Panc1 (cell line): Measurements from ENCODE around the gene MSI2. TPM values are rescaled to one million over a fixed set of nuclear protein-coding genes. Genes with fewer than 3 reads are reported as not detected.

Source experiments
- ATAC-seq: fragments of 200-7000 bp; cut with Tn5 transposase; 2 replicates; pipeline ENCODE4 v1.9.1; 2020; ENCODE audit warnings: mild to moderate bottlenecking, moderate library complexity
- BruUV-seq: library from RNA; stranded (reverse); fragments of 400-500 nt; replicated peaks from 2 replicates; lab custom pipeline; 2021; lab: Mats Ljungman, UMichigan
- CTCF ChIA-PET: fragments of 300-600 bp; sonication (Branson Sonifier 250); formaldehyde crosslinking; loops from one replicate; lab custom pipeline; 2022; ENCODE audit warnings: antibody characterized with exemption; lab: Charles Lee
- POLR2A ChIA-PET: fragments of 300-600 bp; sonication (Branson Sonifier 250); formaldehyde crosslinking; loops from one replicate; lab custom pipeline; 2022; ENCODE audit warnings: antibody characterized with exemption; lab: Charles Lee
- DNase-seq: peaks from one replicate; pipeline ENCODE4 v3.0.0-alpha.2; 2010; ENCODE audit warnings: low read depth, low spot score
- H3K27ac ChIP-seq: 2 replicates; pipeline ENCODE4 v1.5.1; 2011; ENCODE audit warnings: mild to moderate bottlenecking, low read length, inconsistent platforms
- H3K27me3 ChIP-seq: fragments of 200-500 bp; sonication (Bioruptor generic); 2 replicates; pipeline ENCODE4 v1.6.0; 2014; ENCODE audit warnings: low read length, inconsistent platforms; ENCODE audit not compliant: control insufficient read depth, insufficient read depth
- H3K36me3 ChIP-seq: fragments of 200-500 bp; sonication (Bioruptor generic); 2 replicates; pipeline ENCODE4 v1.5.1; 2014; ENCODE audit warnings: inconsistent platforms, mild to moderate bottlenecking, low read length, moderate library complexity; ENCODE audit not compliant: control insufficient read depth, insufficient read depth
- H3K4me1 ChIP-seq: 2 replicates; pipeline ENCODE4 v1.5.1; 2011; ENCODE audit warnings: inconsistent platforms, mild to moderate bottlenecking, low read length, moderate library complexity; ENCODE audit not compliant: control insufficient read depth, insufficient read depth
- H3K4me3 ChIP-seq, 2 experiments: 2 replicates each; pipeline ENCODE4 v1.5.1; 2011 to 2012; ENCODE audit warnings: low read depth in 2 of 2, low read length in 2 of 2, mild to moderate bottlenecking in 2 of 2, inconsistent platforms in 1 of 2, moderate library complexity in 1 of 2
- H3K9me3 ChIP-seq: fragments of 200-500 bp; sonication (Bioruptor generic); 2 replicates; pipeline ENCODE4 v1.5.1; 2014; ENCODE audit warnings: low read depth, mild to moderate bottlenecking, inconsistent platforms, low read length, moderate library complexity; ENCODE audit not compliant: control insufficient read depth, insufficient read depth
- POLR2AphosphoS5 ChIP-seq: IDR thresholded peaks from 2 replicates; pipeline ENCODE4 v1.6.1; 2012; ENCODE audit warnings: mild to moderate bottlenecking, low read depth, low read length, moderate library complexity
- SIN3A ChIP-seq: IDR thresholded peaks from 2 replicates; pipeline ENCODE4 v1.6.1; 2012; ENCODE audit warnings: low read depth, mild to moderate bottlenecking, low read length, moderate library complexity, borderline replicate concordance; ENCODE audit not compliant: insufficient read depth
- TCF7L2 ChIP-seq: IDR thresholded peaks from 2 replicates; pipeline ENCODE4 v1.6.1; 2011; ENCODE audit warnings: mild to moderate bottlenecking, low read depth, low read length, inconsistent platforms
- in situ Hi-C: cut with HindIII; loops from 2 replicates; pipeline ENCODE4 v1.10.0; 2016; ENCODE audit warnings: low sequenced_read_pairs, low pct_unique_long_range_greater_than_20kb
- intact Hi-C: fragments of 100-400 bp; cut with micrococcal nuclease; formaldehyde crosslinking; loops from one replicate; pipeline ENCODE4 v1.10.0; 2022; ENCODE audit not compliant: unreplicated experiment
- total RNA-seq: library from RNA; stranded (reverse); gene quantifications from one replicate; pipeline ENCODE4 v1.2.1, GENCODE V29; 2021; ENCODE audit not compliant: unreplicated experiment
- TF ChIP-seq, protein P1 (sequence below), 2 experiments: IDR thresholded peaks; 2 replicates each; pipeline ENCODE4 v1.6.1; 2011 to 2012; ENCODE audit warnings: low read depth in 2 of 2, control low read depth in 1 of 2, low read length in 1 of 2, mild to moderate bottlenecking in 1 of 2, moderate library complexity in 1 of 2; ENCODE audit not compliant: insufficient read depth in 1 of 2
- TF ChIP-seq, protein P2 (sequence below): fragments of 450-650 bp; IDR thresholded peaks from 2 replicates; pipeline ENCODE4 v1.5.1; 2017; ENCODE audit warnings: mild to moderate bottlenecking

Gene MSI2
- total RNA-seq, 1 experiment from 2014 or later: 38.5 TPM

DNA sequence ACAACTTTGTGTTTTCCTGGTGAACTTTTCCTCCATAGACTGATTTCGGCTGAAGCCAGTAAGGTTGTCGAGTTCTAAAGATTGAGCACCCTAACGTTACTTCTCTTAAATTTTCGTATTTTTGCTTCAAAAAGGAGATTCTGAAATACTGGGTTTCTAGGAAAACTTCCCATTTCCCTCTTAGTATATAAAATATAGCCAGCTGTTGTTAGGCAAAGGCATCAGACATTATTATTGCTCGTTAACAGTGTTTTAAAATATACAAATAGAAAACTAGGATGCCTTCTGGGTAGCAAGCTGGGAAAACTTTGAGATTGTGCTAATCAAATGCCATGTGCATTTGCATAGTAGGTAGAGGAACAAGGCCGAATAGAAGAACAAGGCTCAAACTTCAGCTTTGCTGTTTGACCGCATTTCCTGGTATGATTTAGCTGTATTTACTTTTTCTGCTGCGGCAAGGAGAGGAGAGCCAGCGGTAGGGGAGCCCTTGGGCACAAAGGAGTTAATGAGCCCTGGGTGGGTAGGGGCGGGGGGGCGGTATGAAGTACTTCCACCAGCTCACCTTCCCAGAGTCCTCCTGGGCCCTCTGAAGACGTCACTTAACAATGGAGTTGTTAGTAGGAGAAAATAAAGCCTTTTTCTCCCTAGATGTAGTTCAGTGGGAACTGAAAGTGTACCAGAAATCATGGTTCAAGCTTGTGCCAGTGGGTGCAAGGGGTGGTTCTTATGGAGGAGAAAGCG, 151.9 kb downstream of the MSI2 start:
- Histone ChIP-seq H3K36me3 (no peaks in the 10 kb centered on the region), H3K4me1 (peaks cover 6% of the 10 kb centered on the region), H3K27ac (no peak overlapping the region), H3K4me3 (no peak overlapping the region), H3K27me3 (no peaks in the 10 kb centered on the region), H3K9me3 (no peaks in the 10 kb centered on the region)
- DNase-seq: no peak
- CTCF ChIA-PET: no interaction called here
- ATAC-seq: no peak
- POLR2A ChIA-PET: no interaction called here
- TF ChIP-seq, protein P1, sequence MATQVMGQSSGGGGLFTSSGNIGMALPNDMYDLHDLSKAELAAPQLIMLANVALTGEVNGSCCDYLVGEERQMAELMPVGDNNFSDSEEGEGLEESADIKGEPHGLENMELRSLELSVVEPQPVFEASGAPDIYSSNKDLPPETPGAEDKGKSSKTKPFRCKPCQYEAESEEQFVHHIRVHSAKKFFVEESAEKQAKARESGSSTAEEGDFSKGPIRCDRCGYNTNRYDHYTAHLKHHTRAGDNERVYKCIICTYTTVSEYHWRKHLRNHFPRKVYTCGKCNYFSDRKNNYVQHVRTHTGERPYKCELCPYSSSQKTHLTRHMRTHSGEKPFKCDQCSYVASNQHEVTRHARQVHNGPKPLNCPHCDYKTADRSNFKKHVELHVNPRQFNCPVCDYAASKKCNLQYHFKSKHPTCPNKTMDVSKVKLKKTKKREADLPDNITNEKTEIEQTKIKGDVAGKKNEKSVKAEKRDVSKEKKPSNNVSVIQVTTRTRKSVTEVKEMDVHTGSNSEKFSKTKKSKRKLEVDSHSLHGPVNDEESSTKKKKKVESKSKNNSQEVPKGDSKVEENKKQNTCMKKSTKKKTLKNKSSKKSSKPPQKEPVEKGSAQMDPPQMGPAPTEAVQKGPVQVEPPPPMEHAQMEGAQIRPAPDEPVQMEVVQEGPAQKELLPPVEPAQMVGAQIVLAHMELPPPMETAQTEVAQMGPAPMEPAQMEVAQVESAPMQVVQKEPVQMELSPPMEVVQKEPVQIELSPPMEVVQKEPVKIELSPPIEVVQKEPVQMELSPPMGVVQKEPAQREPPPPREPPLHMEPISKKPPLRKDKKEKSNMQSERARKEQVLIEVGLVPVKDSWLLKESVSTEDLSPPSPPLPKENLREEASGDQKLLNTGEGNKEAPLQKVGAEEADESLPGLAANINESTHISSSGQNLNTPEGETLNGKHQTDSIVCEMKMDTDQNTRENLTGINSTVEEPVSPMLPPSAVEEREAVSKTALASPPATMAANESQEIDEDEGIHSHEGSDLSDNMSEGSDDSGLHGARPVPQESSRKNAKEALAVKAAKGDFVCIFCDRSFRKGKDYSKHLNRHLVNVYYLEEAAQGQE (IDR thresholded peaks at IDR 0.05; ENCODE audit: insufficient read depth in 1 of 2, low read depth in 2 of 2, low read length in 1 of 2): no peak
- in situ Hi-C loops: no loop called here
- intact Hi-C loops: no loop called here
- no TSS peak for BruUV-seq

- H3K4me1 ChIP-seq: peaks cover 6% of the 10 kb centered on the region
- no peaks in the 10 kb centered on the region for H3K9me3 ChIP-seq
- TF ChIP-seq SIN3A (no peak), POLR2AphosphoS5 (no peak), TCF7L2 (no peak)
- TF ChIP-seq, protein P1 (IDR thresholded peaks at IDR 0.05; ENCODE audit: insufficient read depth in 1 of 2, low read depth in 2 of 2, low read length in 1 of 2): no peak
- TF ChIP-seq, protein P2, sequence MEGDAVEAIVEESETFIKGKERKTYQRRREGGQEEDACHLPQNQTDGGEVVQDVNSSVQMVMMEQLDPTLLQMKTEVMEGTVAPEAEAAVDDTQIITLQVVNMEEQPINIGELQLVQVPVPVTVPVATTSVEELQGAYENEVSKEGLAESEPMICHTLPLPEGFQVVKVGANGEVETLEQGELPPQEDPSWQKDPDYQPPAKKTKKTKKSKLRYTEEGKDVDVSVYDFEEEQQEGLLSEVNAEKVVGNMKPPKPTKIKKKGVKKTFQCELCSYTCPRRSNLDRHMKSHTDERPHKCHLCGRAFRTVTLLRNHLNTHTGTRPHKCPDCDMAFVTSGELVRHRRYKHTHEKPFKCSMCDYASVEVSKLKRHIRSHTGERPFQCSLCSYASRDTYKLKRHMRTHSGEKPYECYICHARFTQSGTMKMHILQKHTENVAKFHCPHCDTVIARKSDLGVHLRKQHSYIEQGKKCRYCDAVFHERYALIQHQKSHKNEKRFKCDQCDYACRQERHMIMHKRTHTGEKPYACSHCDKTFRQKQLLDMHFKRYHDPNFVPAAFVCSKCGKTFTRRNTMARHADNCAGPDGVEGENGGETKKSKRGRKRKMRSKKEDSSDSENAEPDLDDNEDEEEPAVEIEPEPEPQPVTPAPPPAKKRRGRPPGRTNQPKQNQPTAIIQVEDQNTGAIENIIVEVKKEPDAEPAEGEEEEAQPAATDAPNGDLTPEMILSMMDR: no peak
- ATAC-seq (no peak), DNase-seq (no peak)
- CTCF ChIA-PET: no interaction called here
- in situ Hi-C loops: no loop called here
- no peak overlapping the region for H3K27ac ChIP-seq
- no peak overlapping the region for H3K4me3 ChIP-seq
- no peaks in the 10 kb centered on the region for H3K27me3 ChIP-seq
- no peaks in the 10 kb centered on the region for H3K36me3 ChIP-seq
- intact Hi-C loops: no loop called here
- no TSS peak for BruUV-seq
- POLR2A ChIA-PET: no interaction called here
Observed at GRCh38 chr17:57410169-57410568, 153.8 kb downstream of the MSI2 start.
